ENCODE measurements around the gene ANKS6. TPM values are rescaled to one million over a fixed set of nuclear protein-coding genes. Genes with fewer than 3 reads are reported as not detected.

ANKS6 gene
- total and polyA plus RNA-seq, 2 donors: 8.8 to 18.3 TPM

- DNase-seq (ENCODE audit: extremely low spot score): no peak
- WGBS: 95% methylated on average over 2 of the region's 2 CpGs
- Histone ChIP-seq H3K27ac (ENCODE audit: low read depth) (no peak overlapping the region), H3K4me3 (ENCODE audit: low read depth, low read length) (no peak overlapping the region), H3K36me3 (ENCODE audit: insufficient read depth) (no peaks in the 10 kb centered on the region), H3K4me1 (ENCODE audit: insufficient read depth) (no peaks in the 10 kb centered on the region)
Measured at GRCh38 chr9:98793031-98793430, 3.3 kb downstream of the ANKS6 start.

GRCh38 chr9:98791608-98792490 is 4.5 kb downstream of the ANKS6 start:
- no peak overlapping the region for H3K27ac ChIP-seq (ENCODE audit: low read depth)
- WGBS: 84% methylated on average over 18 of the region's 18 CpGs
- no peak overlapping the region for H3K4me3 ChIP-seq (ENCODE audit: low read depth, low read length)
- no peaks in the 10 kb centered on the region for H3K4me1 ChIP-seq (ENCODE audit: insufficient read depth)
- no peaks in the 10 kb centered on the region for H3K36me3 ChIP-seq (ENCODE audit: insufficient read depth)
- DNase-seq (ENCODE audit: extremely low spot score): no peak

DNA sequence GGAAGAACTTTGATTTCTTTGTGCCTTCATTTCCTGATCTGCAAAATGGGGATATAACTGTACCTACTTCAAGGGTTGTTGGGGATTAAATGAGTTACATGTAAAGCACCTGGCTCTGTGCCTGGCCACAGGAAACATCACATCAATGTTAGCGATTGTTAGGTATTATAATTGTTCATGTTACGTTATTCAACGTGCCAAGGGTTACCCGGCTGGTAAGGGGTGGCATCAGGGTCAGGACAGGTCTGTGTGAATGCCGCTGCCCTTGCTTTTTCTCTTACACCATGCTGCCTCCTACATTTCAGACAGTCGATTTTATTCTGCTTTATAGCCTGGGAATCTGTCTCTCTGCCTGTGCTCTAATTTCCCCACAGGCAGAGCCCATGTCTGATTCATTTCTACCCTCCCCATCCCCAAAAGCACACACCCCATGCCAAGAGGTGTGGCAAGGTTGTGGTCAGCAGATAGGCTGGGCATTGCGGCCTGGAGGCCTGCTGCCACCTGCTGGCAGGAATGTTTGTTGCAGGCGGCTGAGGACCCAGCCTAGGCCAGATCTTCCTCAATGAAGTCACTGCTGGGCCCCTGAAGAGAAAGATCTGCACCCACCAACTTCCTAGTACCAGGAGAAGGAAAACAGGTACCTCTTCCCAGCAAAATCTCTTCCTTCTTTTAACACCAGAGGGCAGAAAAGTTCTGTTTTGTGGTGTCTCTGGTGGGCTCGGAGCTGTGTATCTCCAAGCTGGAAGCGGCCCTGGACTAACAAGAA is 5.3 kb downstream of the ANKS6 start:
- WGBS: 54% methylated on average over 10 of the region's 10 CpGs
- no peak overlapping the region for H3K27ac ChIP-seq (ENCODE audit: low read depth)
- H3K36me3 ChIP-seq (ENCODE audit: insufficient read depth): no peaks in the 10 kb centered on the region

GRCh38 chr9:98790134-98790841 is 6.1 kb downstream of the ANKS6 start:
- no peaks in the 10 kb centered on the region for H3K4me1 ChIP-seq (ENCODE audit: insufficient read depth)
- H3K4me3 ChIP-seq (ENCODE audit: low read depth, low read length): no peak overlapping the region
- no peaks in the 10 kb centered on the region for H3K36me3 ChIP-seq (ENCODE audit: insufficient read depth)
- no peak for DNase-seq (ENCODE audit: extremely low spot score)
- WGBS: 93% methylated on average over 25 of the region's 25 CpGs
- no peak overlapping the region for H3K27ac ChIP-seq (ENCODE audit: low read depth)

More for the DNA sequence above, 5.3 kb downstream of the ANKS6 start:
- Histone ChIP-seq H3K4me1 (ENCODE audit: insufficient read depth) (no peaks in the 10 kb centered on the region), H3K4me3 (ENCODE audit: low read depth, low read length) (no peak overlapping the region)
- no peak for DNase-seq (ENCODE audit: extremely low spot score)

GRCh38 chr9:98789483-98790133 is 6.7 kb downstream of the ANKS6 start:
- no peak for DNase-seq (ENCODE audit: extremely low spot score)
- Histone ChIP-seq H3K4me3 (ENCODE audit: low read depth, low read length) (no peak overlapping the region), H3K27ac (ENCODE audit: low read depth) (no peak overlapping the region), H3K4me1 (ENCODE audit: insufficient read depth) (no peaks in the 10 kb centered on the region), H3K36me3 (ENCODE audit: insufficient read depth) (no peaks in the 10 kb centered on the region)
- 96% methylated on average over 5 of the region's 5 CpGs for WGBS

DNA sequence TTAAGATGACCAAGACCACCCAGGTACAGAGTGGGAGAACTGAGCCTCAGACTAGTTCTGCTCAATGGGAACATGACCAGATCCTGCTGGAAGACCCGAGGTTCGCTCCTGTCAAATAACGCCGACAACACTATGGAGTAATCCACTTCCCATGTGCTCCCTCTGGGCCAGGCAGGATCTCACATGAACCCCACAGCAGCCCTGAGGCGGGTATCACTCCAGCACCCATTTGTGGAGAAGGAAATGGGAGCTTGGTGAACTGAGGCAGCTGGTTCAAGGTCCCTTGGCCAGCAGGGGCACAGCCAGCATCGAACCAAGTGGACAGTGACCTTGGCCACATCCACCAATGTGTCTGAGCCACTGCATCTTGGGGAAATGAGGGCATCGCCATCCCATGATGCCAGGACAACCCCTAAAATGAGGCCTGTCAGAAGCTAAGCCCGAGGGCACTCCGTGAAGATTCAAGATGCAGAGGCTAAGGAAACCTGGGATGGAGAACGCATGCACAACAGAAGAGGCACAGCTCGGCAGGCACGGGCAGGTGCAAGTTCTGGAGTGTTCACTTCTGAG is 8.5 kb downstream of the ANKS6 start:
- 95% methylated on average over 12 of the region's 12 CpGs for WGBS

DNA sequence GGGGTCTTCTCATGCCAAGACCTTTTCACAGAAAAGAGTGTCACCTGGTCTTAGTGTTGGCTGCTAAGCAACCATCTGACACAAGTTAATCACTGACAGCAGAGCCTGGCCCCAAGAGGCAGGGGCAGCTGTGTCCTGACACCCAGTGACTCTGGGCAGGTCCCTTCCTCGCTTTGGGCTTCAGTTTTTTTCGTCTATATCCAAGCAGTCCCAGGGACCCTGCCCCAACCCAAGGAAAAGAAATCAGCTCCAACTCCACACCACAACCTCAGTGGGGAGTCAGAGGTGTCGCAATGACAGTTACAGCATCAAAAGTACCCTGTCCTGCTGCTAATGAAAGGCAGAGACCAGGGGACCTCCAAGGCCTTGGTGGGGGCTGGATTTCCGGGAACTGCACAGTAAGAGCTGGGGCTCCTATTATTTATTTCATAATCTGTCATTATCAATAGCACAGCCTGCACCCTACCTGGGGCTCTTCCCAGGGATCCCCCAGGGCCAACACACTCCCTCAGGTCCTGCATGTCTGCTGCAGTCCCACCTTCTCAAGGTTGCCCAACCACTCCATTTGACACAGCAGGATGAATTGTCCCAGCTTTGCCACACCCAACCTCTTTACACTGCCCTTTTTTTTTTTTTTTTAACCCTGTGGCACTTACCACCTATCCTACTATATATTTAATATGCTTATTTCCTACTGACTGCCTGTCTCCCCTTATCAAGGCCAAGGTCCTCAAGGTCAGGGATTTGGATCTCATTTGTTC is 9.4 kb downstream of the ANKS6 start:
- DNase-seq (ENCODE audit: extremely low spot score): no peak
- WGBS: 96% methylated on average over 4 of the region's 4 CpGs
- no peaks in the 10 kb centered on the region for H3K36me3 ChIP-seq (ENCODE audit: insufficient read depth)
- H3K4me3 ChIP-seq (ENCODE audit: low read depth, low read length): no peak overlapping the region
- no peak overlapping the region for H3K27ac ChIP-seq (ENCODE audit: low read depth)
- no peaks in the 10 kb centered on the region for H3K4me1 ChIP-seq (ENCODE audit: insufficient read depth)

More for the DNA sequence above, 8.5 kb downstream of the ANKS6 start:
- Histone ChIP-seq H3K36me3 (ENCODE audit: insufficient read depth) (no peaks in the 10 kb centered on the region), H3K27ac (ENCODE audit: low read depth) (no peak overlapping the region), H3K4me1 (ENCODE audit: insufficient read depth) (no peaks in the 10 kb centered on the region), H3K4me3 (ENCODE audit: low read depth, low read length) (no peak overlapping the region)
- DNase-seq (ENCODE audit: extremely low spot score): no peak

GRCh38 chr9:98784831-98785806 is 11.2 kb downstream of the ANKS6 start:
- Histone ChIP-seq H3K27ac (ENCODE audit: low read depth) (no peak overlapping the region), H3K4me1 (ENCODE audit: insufficient read depth) (no peaks in the 10 kb centered on the region), H3K4me3 (ENCODE audit: low read depth, low read length) (no peak overlapping the region), H3K36me3 (ENCODE audit: insufficient read depth) (no peaks in the 10 kb centered on the region)
- 73% methylated on average over 11 of the region's 11 CpGs for WGBS
- no peak for DNase-seq (ENCODE audit: extremely low spot score)

- Histone ChIP-seq H3K4me1 (ENCODE audit: insufficient read depth) (no peaks in the 10 kb centered on the region), H3K4me3 (ENCODE audit: low read depth, low read length) (no peak overlapping the region), H3K27ac (ENCODE audit: low read depth) (no peak overlapping the region), H3K36me3 (ENCODE audit: insufficient read depth) (no peaks in the 10 kb centered on the region)
- DNase-seq (ENCODE audit: extremely low spot score): no peak
- WGBS: 93% methylated on average over 16 of the region's 16 CpGs
Measured at GRCh38 chr9:98783518-98784226, 12.7 kb downstream of the ANKS6 start.

GRCh38 chr9:98781588-98782383 is 14.6 kb downstream of the ANKS6 start:
- Histone ChIP-seq H3K36me3 (ENCODE audit: insufficient read depth) (no peaks in the 10 kb centered on the region), H3K4me3 (ENCODE audit: low read depth, low read length) (no peak overlapping the region), H3K4me1 (ENCODE audit: insufficient read depth) (no peaks in the 10 kb centered on the region), H3K27ac (ENCODE audit: low read depth) (no peak overlapping the region)
- DNase-seq (ENCODE audit: extremely low spot score): peak; percentile 65
- 83% methylated on average over 11 of the region's 11 CpGs for WGBS

Data from urinary bladder (tissue), 4 donors.